H9 (cell line): ENCODE measurements around the gene PRMT7. TPM values are rescaled to one million over a fixed set of nuclear protein-coding genes. Genes with fewer than 3 reads are reported as not detected.

Experiments
- DNase-seq: peaks from one replicate; pipeline ENCODE4 v3.0.0-alpha.2; 2017
- H2AFZ ChIP-seq: one replicate; pipeline ENCODE4 v1.6.1; 2013; ENCODE audit warnings: mild to moderate bottlenecking, low read length, control low read depth, moderate library complexity
- H2AK5ac ChIP-seq: 2 replicates; pipeline ENCODE4 v1.6.1; 2013; ENCODE audit warnings: low read length, control low read depth, mixed read lengths; ENCODE audit not compliant: insufficient read length
- H2BK120ac ChIP-seq: one replicate; pipeline ENCODE4 v1.6.1; 2013; ENCODE audit warnings: low read depth, mild to moderate bottlenecking, low read length, control low read depth, inconsistent platforms; ENCODE audit not compliant: poor library complexity, severe bottlenecking
- H2BK12ac ChIP-seq: 2 replicates; pipeline ENCODE4 v1.6.1; 2013; ENCODE audit warnings: low read length, control low read depth, mixed read lengths, low read depth; ENCODE audit not compliant: insufficient read length
- H2BK15ac ChIP-seq: 2 replicates; pipeline ENCODE4 v1.6.1; 2013; ENCODE audit warnings: low read depth, low read length, control low read depth
- H2BK20ac ChIP-seq: one replicate; pipeline ENCODE4 v1.6.1; 2013; ENCODE audit warnings: low read depth, mild to moderate bottlenecking, low read length, control low read depth, inconsistent platforms; ENCODE audit not compliant: poor library complexity, severe bottlenecking
- H2BK5ac ChIP-seq: 2 replicates; pipeline ENCODE4 v1.6.1; 2013; ENCODE audit warnings: low read length, control low read depth, mixed read lengths; ENCODE audit not compliant: insufficient read length
- H3K14ac ChIP-seq: 2 replicates; pipeline ENCODE4 v1.6.1; 2013; ENCODE audit warnings: low read length, control low read depth; ENCODE audit not compliant: insufficient read depth
- H3K18ac ChIP-seq: 2 replicates; pipeline ENCODE4 v1.6.1; 2013; ENCODE audit warnings: low read depth, mild to moderate bottlenecking, mixed read lengths, low read length, control low read depth; ENCODE audit not compliant: insufficient read length
- H3K23ac ChIP-seq: 2 replicates; pipeline ENCODE4 v1.6.1; 2013; ENCODE audit warnings: low read length, control low read depth, mixed read lengths, low read depth; ENCODE audit not compliant: insufficient read length
- H3K23me2 ChIP-seq: 2 replicates; pipeline ENCODE4 v1.6.1; 2013; ENCODE audit warnings: low read depth, mild to moderate bottlenecking, mixed read lengths, low read length, control low read depth; ENCODE audit not compliant: insufficient read length, poor library complexity, severe bottlenecking
- H3K27ac ChIP-seq: 2 replicates; pipeline ENCODE4 v1.5.1; 2013; ENCODE audit warnings: low read length, control low read depth, mixed read lengths, low read depth; ENCODE audit not compliant: insufficient read length
- H3K27me3 ChIP-seq: 2 replicates; pipeline ENCODE4 v1.6.1; 2013; ENCODE audit warnings: low read length, control low read depth, inconsistent platforms; ENCODE audit not compliant: insufficient read depth
- H3K4ac ChIP-seq: 2 replicates; pipeline ENCODE4 v1.6.1; 2013; ENCODE audit warnings: low read depth, mild to moderate bottlenecking, control low read depth, inconsistent platforms, low read length, moderate library complexity
- H3K4me1 ChIP-seq: 2 replicates; pipeline ENCODE4 v1.6.1; 2013; ENCODE audit warnings: low read length, control low read depth, inconsistent platforms; ENCODE audit not compliant: insufficient read depth
- H3K4me2 ChIP-seq: 2 replicates; pipeline ENCODE4 v1.6.1; 2013; ENCODE audit warnings: low read length, control low read depth, mixed read lengths; ENCODE audit not compliant: insufficient read length, insufficient read depth
- H3K56ac ChIP-seq: 2 replicates; pipeline ENCODE4 v1.6.1; 2013; ENCODE audit warnings: low read depth, mild to moderate bottlenecking, mixed read lengths, low read length, control low read depth; ENCODE audit not compliant: insufficient read length
- H3K79me1 ChIP-seq: 2 replicates; pipeline ENCODE4 v1.6.1; 2013; ENCODE audit warnings: low read depth, mild to moderate bottlenecking, moderate library complexity, low read length, control low read depth, inconsistent platforms; ENCODE audit not compliant: insufficient read depth, poor library complexity, severe bottlenecking
- H3K79me2 ChIP-seq: 2 replicates; pipeline ENCODE4 v1.6.1; 2013; ENCODE audit warnings: low read length, control low read depth, inconsistent platforms; ENCODE audit not compliant: insufficient read depth
- H3K9ac ChIP-seq: 2 replicates; pipeline ENCODE4 v1.6.1; 2013; ENCODE audit warnings: low read length, control low read depth, mixed read lengths; ENCODE audit not compliant: insufficient read length; ENCODE audit errors: extremely low read depth
- H3K9me3 ChIP-seq: one replicate; pipeline ENCODE4 v1.6.1; 2013; ENCODE audit warnings: low read depth, low read length, inconsistent platforms; ENCODE audit not compliant: control insufficient read depth
- H3T11ph ChIP-seq: one replicate; pipeline ENCODE4 v1.6.1; 2013; ENCODE audit warnings: mild to moderate bottlenecking, low read length, control low read depth, inconsistent platforms
- H4K20me1 ChIP-seq: one replicate; pipeline ENCODE4 v1.6.1; 2013; ENCODE audit not compliant: control insufficient read depth, insufficient read length, insufficient read depth
- H4K5ac ChIP-seq: 2 replicates; pipeline ENCODE4 v1.6.1; 2013; ENCODE audit warnings: low read depth, mild to moderate bottlenecking, mixed read lengths, low read length, control low read depth; ENCODE audit not compliant: insufficient read length
- H4K8ac ChIP-seq: replicated peaks from 2 replicates; pipeline ENCODE4 v1.6.1; 2013; ENCODE audit warnings: low read length, control low read depth, mixed read lengths, low read depth; ENCODE audit not compliant: insufficient read length
- H4K91ac ChIP-seq: 2 replicates; pipeline ENCODE4 v1.6.1; 2013; ENCODE audit warnings: low read depth, mild to moderate bottlenecking, moderate library complexity, mixed read lengths, low read length, control low read depth; ENCODE audit not compliant: insufficient read length
- H3K27ac Mint-ChIP-seq, 3 experiments: 2 replicates in 2 of 3; 3 replicates in 1 of 3; pipeline ENCODE4 v1.8.0; 2020 to 2021; ENCODE audit warnings: mixed read lengths in 3 of 3, mild to moderate bottlenecking in 1 of 3, moderate library complexity in 1 of 3
- H3K27me3 Mint-ChIP-seq: 2 replicates; pipeline ENCODE4 v1.8.0; 2021; ENCODE audit warnings: low read depth, mild to moderate bottlenecking, moderate library complexity, mixed read lengths
- H3K36me3 Mint-ChIP-seq, 3 experiments: 2 replicates in 2 of 3; 3 replicates in 1 of 3; pipeline ENCODE4 v1.8.0; 2020 to 2021; ENCODE audit warnings: low read depth in 3 of 3, mixed read lengths in 3 of 3; ENCODE audit not compliant: insufficient read depth in 1 of 3
- H3K4me1 Mint-ChIP-seq, 2 experiments: 2 replicates each; pipeline ENCODE4 v1.8.0; 2020; ENCODE audit warnings: mixed read lengths in 2 of 2
- H3K4me3 Mint-ChIP-seq, 2 experiments: 2 replicates in 1 of 2; 3 replicates in 1 of 2; pipeline ENCODE4 v1.8.0; 2020 to 2021; ENCODE audit warnings: mild to moderate bottlenecking in 2 of 2, mixed read lengths in 2 of 2, moderate library complexity in 1 of 2
- H3K9me3 Mint-ChIP-seq, 2 experiments: 2 replicates in 1 of 2; 3 replicates in 1 of 2; pipeline ENCODE4 v1.8.0; 2020; ENCODE audit warnings: mild to moderate bottlenecking in 2 of 2, mixed read lengths in 2 of 2, moderate library complexity in 1 of 2
- CTCF ChIP-seq: fragments of 200-600 bp; sonication (generic); conservative IDR thresholded peaks from 3 replicates; pipeline ENCODE4 v1.8.0; 2021; ENCODE audit warnings: antibody characterized with exemption, mild to moderate bottlenecking
- WGBS: extraction: QIAGEN DNeasy Blood & Tissue Kit; methylation state at CpG from one replicate; pipeline ENCODE4 v1.1.7; 2013; ENCODE audit warnings: missing lambda C conversion rate, low lambda C conversion rate, mixed read lengths; ENCODE audit not compliant: insufficient read length; ENCODE audit errors: extremely low coverage; 5-methylcytosine and 5-hydroxymethylcytosine counted together
- total RNA-seq: library from RNA; stranded (reverse); gene quantifications from 2 replicates; pipeline ENCODE4 v1.2.1, GENCODE V29; 2021

The PRMT7 gene
- total RNA-seq, 1 experiment from 2014 or later = 56.6 TPM

- peaks cover 5 to 8% of the 10 kb centered on the region in 2 experiments for H3K4me1 Mint-ChIP-seq
- no peaks in the 10 kb centered on the region for H3K27me3 Mint-ChIP-seq
- H4K8ac ChIP-seq = no peak overlapping the region
- H2BK12ac ChIP-seq = no peak overlapping the region
- H3K9ac ChIP-seq = no peak overlapping the region
- peak overlapping the region; percentile 44 to 79 (median 44); a peak in 6 of 7 replicates for H3K27ac Mint-ChIP-seq
- H2BK20ac ChIP-seq = no peak overlapping the region
- H3K4ac ChIP-seq = no peak overlapping the region
- H2BK120ac ChIP-seq = no peak overlapping the region
- DNase-seq = no peak
- peaks cover 21 to 78% (median 66%) of the 10 kb centered on the region in 3 experiments; a peak in 6 of 7 replicates for H3K36me3 Mint-ChIP-seq
- H3T11ph ChIP-seq = no peak overlapping the region
- H2BK5ac ChIP-seq = no peak overlapping the region
- H4K91ac ChIP-seq = no peak overlapping the region
- H3K4me3 Mint-ChIP-seq = no peak overlapping the region
- no peaks in the 10 kb centered on the region for H3K9me3 ChIP-seq
- H3K9me3 Mint-ChIP-seq = no peaks in the 10 kb centered on the region; a peak in 1 of 5 replicates
- no peak overlapping the region for H3K14ac ChIP-seq
- no peak overlapping the region for H3K4me2 ChIP-seq
- H3K23me2 ChIP-seq = no peaks in the 10 kb centered on the region
- no peaks in the 10 kb centered on the region for H3K27me3 ChIP-seq
- no CpG with 5 or more reads among the region's 12 CpGs for WGBS
- no peak overlapping the region for H3K18ac ChIP-seq
- H3K23ac ChIP-seq = no peak overlapping the region
- no peak for TF ChIP-seq CTCF
- H3K79me2 ChIP-seq = no peaks in the 10 kb centered on the region
- no peak overlapping the region for H2AFZ ChIP-seq
- no peak overlapping the region for H3K56ac ChIP-seq
- no peak overlapping the region for H2AK5ac ChIP-seq
- H3K79me1 ChIP-seq = no peaks in the 10 kb centered on the region
- H4K20me1 ChIP-seq = peaks cover 3% of the 10 kb centered on the region
- no peak overlapping the region for H3K27ac ChIP-seq
- no peak overlapping the region for H2BK15ac ChIP-seq
- no peak overlapping the region for H4K5ac ChIP-seq
- no peaks in the 10 kb centered on the region for H3K4me1 ChIP-seq
Measured at GRCh38 chr16:68346892-68347480, 36.2 kb downstream of the PRMT7 start.
